Pancreas (tissue), 10 donors: ENCODE measurements around the gene AMBN. TPM values are rescaled to one million over a fixed set of nuclear protein-coding genes. Genes with fewer than 3 reads are reported as not detected.

Experiments used
- ATAC-seq, 4 donors: fragments of 200-7000 bp; cut with Tn5 transposase; one replicate each; pipeline versions ENCODE4 v1.8.0 to v1.9.1; 2020; ENCODE audit warnings: mild to moderate bottlenecking in 4 of 4, moderate library complexity in 4 of 4
- DNase-seq, 6 donors: peaks; one replicate each; pipeline ENCODE4 v3.0.0-alpha.2; 2020
- FAIRE-seq: peaks from 2 replicates; lab custom pipeline; 2012; peaks lifted over from hg19 to GRCh38; lab: Jason Lieb, UNC
- H3K27ac ChIP-seq, 4 donors: fragments of 200-600 bp; sonication (generic); 1 replicate in 3 of 4; 2 replicates in 1 of 4; pipeline versions ENCODE4 v1.5.0 to v1.8.0; 2020
- H3K27me3 ChIP-seq, 4 donors: fragments of 200-600 bp; one replicate each; pipeline ENCODE4 v1.8.0; 2021
- H3K36me3 ChIP-seq, 3 donors: fragments of 200-600 bp; sonication (generic) in 1 of 3; one replicate each; pipeline versions ENCODE4 v1.5.0 to v1.8.0; 2020 to 2021
- H3K4me1 ChIP-seq, 3 donors: fragments of 200-600 bp; one replicate each; pipeline ENCODE4 v1.8.0; 2021
- H3K4me3 ChIP-seq, 4 donors: fragments of 200-600 bp; sonication (generic) in 2 of 4; one replicate each; pipeline versions ENCODE4 v1.5.0 to v1.8.0; 2020 to 2021
- H3K9me3 ChIP-seq, 4 donors: fragments of 200-600 bp; one replicate each; pipeline ENCODE4 v1.8.0; 2021
- WGBS, 2 donors: extraction: QIAGEN DNeasy Blood & Tissue Kit; methylation state at CpG; one replicate each; pipeline ENCODE4 v1.1.7; 2013; 5-methylcytosine and 5-hydroxymethylcytosine counted together
- intact Hi-C, 3 donors: fragments of 100-400 bp; cut with DNase I; formaldehyde crosslinking; loops; one replicate each; pipeline versions ENCODE4 v1.11.1 to v1.14.2; 2022
- polyA plus RNA-seq, 2 donors: library from polyadenylated mRNA; stranded (reverse); fragments of 200-250 nt; gene quantifications; one replicate each; pipeline ENCODE4 v1.2.3, GENCODE V29; 2013
- total RNA-seq, 6 donors: library from RNA; stranded (reverse); fragmentation: NEBNext Ultra II Directional in 4 of 6; extraction: Animal tissue kit (Norgen Biotek cat#: 25700) in 4 of 6; gene quantifications; one replicate each; pipeline versions ENCODE4 v1.2.1 to v1.2.4, GENCODE V29; 2021 to 2023
- TF ChIP-seq, protein P1 (sequence below), 4 donors: fragments of 200-600 bp; sonication (generic) in 3 of 4; IDR thresholded peaks; one replicate each; pipeline versions ENCODE4 v1.5.0 to v1.8.0; 2021; ENCODE audit warnings: antibody characterized with exemption in 4 of 4
- donor health status: healthy with polysubstance abuse.
- donor health status: DM: no; HTN: no; CAD: no; lungs with moderate emphysema.
- donor health status: DM: no; HTN: no; CAD: no.
- donor health status: control.
- donor health status: control.
- donor health status: Bipolar disorder and iron deficiency.
- donor health status: DM: yes; HTN: yes; CAD: no.
- donor health status: DM: no; HTN: no; CAD: no.
- donor health status: DM: no; HTN: no; CAD: no.
- donor health status: DM: yes; HTN: yes; CAD: no.

AMBN gene
- total and polyA plus RNA-seq, 8 donors: 0.05 TPM; not detected in 7

DNA sequence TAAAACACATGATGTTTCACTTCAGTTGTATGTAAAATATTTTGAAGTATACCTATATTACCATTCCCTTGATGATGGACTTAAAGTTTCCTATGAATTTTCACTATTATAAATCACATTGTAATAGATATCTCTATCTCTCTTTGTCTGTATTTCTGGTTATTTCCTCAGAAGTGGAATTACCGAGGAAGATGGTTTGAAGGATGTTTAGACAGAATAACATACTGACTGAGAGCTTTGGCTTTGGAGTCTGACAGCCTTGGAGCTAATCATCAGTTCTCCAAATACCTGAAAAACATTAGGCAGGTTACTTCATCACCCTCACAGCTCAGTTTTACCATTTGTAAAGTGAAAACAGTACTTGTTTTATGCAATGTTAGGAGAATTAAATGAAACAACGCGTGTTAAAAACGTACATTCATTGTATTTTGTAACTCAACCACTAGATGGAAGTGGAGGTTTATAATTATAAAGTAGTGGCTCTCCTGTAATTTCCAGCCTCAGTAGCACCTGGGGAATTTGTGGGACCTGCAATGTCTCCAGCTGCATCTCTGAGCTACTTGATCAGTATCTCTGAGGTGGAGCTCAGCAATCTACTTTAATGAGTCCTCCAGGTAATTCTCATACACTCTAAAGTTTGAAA is 59.9 kb downstream of the AMBN start:
- TF ChIP-seq, protein P1, sequence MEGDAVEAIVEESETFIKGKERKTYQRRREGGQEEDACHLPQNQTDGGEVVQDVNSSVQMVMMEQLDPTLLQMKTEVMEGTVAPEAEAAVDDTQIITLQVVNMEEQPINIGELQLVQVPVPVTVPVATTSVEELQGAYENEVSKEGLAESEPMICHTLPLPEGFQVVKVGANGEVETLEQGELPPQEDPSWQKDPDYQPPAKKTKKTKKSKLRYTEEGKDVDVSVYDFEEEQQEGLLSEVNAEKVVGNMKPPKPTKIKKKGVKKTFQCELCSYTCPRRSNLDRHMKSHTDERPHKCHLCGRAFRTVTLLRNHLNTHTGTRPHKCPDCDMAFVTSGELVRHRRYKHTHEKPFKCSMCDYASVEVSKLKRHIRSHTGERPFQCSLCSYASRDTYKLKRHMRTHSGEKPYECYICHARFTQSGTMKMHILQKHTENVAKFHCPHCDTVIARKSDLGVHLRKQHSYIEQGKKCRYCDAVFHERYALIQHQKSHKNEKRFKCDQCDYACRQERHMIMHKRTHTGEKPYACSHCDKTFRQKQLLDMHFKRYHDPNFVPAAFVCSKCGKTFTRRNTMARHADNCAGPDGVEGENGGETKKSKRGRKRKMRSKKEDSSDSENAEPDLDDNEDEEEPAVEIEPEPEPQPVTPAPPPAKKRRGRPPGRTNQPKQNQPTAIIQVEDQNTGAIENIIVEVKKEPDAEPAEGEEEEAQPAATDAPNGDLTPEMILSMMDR (IDR thresholded peaks at IDR 0.05): peak; percentile 6 to 42 (median 26)
- Histone ChIP-seq H3K4me1 (no peaks in the 10 kb centered on the region), H3K4me3 (no peak overlapping the region), H3K27ac (no peak overlapping the region), H3K9me3 (no peaks in the 10 kb centered on the region), H3K36me3 (no peaks in the 10 kb centered on the region), H3K27me3 (no peaks in the 10 kb centered on the region)
- 4 to 6% methylated on average over 4 of the region's 4 CpGs for WGBS, 2 donors
- intact Hi-C loops: no loop called here
- ATAC-seq: peak; percentile 69 to 87 (median 83)
- FAIRE-seq: peak; percentile 57
- no peak for DNase-seq

DNA sequence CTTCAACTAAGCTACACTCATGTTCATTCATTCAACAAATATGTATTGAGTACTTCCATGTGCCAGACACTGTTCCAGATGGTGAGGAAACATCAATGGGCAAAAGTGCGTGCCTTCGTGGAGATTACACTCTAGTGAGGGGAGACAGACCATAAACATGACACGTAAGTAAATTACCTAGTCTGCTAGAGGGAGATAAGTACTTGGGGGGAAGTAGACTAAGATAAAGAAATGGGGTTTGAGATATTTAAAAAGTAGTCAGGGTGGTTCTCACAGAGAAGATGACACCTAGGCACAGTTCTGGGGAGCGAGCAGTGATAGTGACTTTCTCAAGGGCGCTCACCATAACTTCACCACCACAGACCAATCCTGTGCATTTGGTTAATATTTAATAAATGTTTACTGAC is 62.6 kb downstream of the AMBN start:
- Histone ChIP-seq H3K4me3 (no peak overlapping the region), H3K27me3 (no peaks in the 10 kb centered on the region), H3K9me3 (no peaks in the 10 kb centered on the region), H3K4me1 (no peaks in the 10 kb centered on the region), H3K27ac (no peak overlapping the region), H3K36me3 (no peaks in the 10 kb centered on the region)
- FAIRE-seq (no peak), ATAC-seq (peak in 1 of 4 donors; percentile 14), DNase-seq (no peak)
- TF ChIP-seq, protein P1 (IDR thresholded peaks at IDR 0.05): no peak
- 28 to 37% methylated on average over 5 of the region's 5 CpGs for WGBS, 2 donors
- intact Hi-C loops: no loop called here

Other genes with a start within 250 kb of the AMBN start
- not detected for gene SMR3A, start 231.5 kb upstream of the AMBN start, total RNA-seq
- not detected for gene SMR3A, start 231.5 kb upstream of the AMBN start, polyA plus RNA-seq
- gene SMR3B, start 209.1 kb upstream of the AMBN start, total RNA-seq: not detected
- not detected for gene SMR3B, start 209.1 kb upstream of the AMBN start, polyA plus RNA-seq
- not detected for gene OPRPN, start 194.3 kb upstream of the AMBN start, total RNA-seq
- gene OPRPN, start 194.3 kb upstream of the AMBN start, polyA plus RNA-seq: not detected
- not detected for gene MUC7, start 120.1 kb upstream of the AMBN start, total RNA-seq
- gene MUC7, start 120.1 kb upstream of the AMBN start, polyA plus RNA-seq: under 1 TPM in 1 of 2 donors, not detected in 1; 0.02 TPM
- gene AMTN, start 73.7 kb upstream of the AMBN start, total RNA-seq: under 1 TPM in 1 of 6 donors, not detected in 5; 0.53 TPM
- not detected for gene AMTN, start 73.7 kb upstream of the AMBN start, polyA plus RNA-seq
- 1 to 10 TPM in 4 of 6 donors, under 1 TPM in 2; 0.66 to 1.9 (median 1.3) TPM for gene ENAM, start 36.5 kb downstream of the AMBN start, total RNA-seq
- gene ENAM, start 36.5 kb downstream of the AMBN start, polyA plus RNA-seq: 1 to 10 TPM in 1 of 2 donors, under 1 TPM in 1; 0.57 to 3.2 TPM
- gene JCHAIN, start 74.3 kb downstream of the AMBN start, total RNA-seq: 100 to 1,000 TPM in 1 of 6 donors, 10 to 100 TPM in 1, 1 to 10 TPM in 3, under 1 TPM in 1; 0.42 to 122 (median 5.9) TPM
- 1 to 10 TPM in 1 of 2 donors, under 1 TPM in 1; 0.38 to 2.0 TPM for gene JCHAIN, start 74.3 kb downstream of the AMBN start, polyA plus RNA-seq
- gene UTP3, start 96.3 kb downstream of the AMBN start, total RNA-seq: 10 to 100 TPM in 3 of 6 donors, 1 to 10 TPM in 3; 6.5 to 12.2 (median 9.6) TPM
- 10 to 100 TPM; 10.6 to 15.4 TPM for gene UTP3, start 96.3 kb downstream of the AMBN start, polyA plus RNA-seq
- gene RUFY3, start 129.7 kb downstream of the AMBN start, total RNA-seq: 10 to 100 TPM; 18.3 to 42.1 (median 19.8) TPM
- 10 to 100 TPM; 23.2 to 31.8 TPM for gene RUFY3, start 129.7 kb downstream of the AMBN start, polyA plus RNA-seq
- 10 to 100 TPM; 25.1 to 41.4 (median 34.0) TPM for gene GRSF1, start 247.6 kb downstream of the AMBN start, total RNA-seq
- 10 to 100 TPM; 15.5 to 41.8 TPM for gene GRSF1, start 247.6 kb downstream of the AMBN start, polyA plus RNA-seq